Measurements from ENCODE around the gene IGSF9.
A peak's percentile ranks its signal among the peaks of the same experiment; 100 is the strongest.
"Not testable (repeated sequence)": the region's sequence is repeated elsewhere in the genome, so short reads cannot be mapped to it uniquely, and the experiment has no call there.

IGSF9 gene

GRCh38 chr1:159899634-159900033, 45.8 kb downstream of the IGSF9 start:
- DNase-seq (ENCODE audit: low spot score), result not testable (repeated sequence)

GRCh38 chr1:159898527-159898926, 46.9 kb downstream of the IGSF9 start:
- DNase-seq (ENCODE audit: low spot score), result no peak

- DNase-seq (ENCODE audit: low spot score), result no peak
Observed at GRCh38 chr1:159897962-159898361, 47.5 kb downstream of the IGSF9 start.

- DNase-seq (ENCODE audit: low spot score), result no peak
Observed at GRCh38 chr1:159896546-159896930, 48.9 kb downstream of the IGSF9 start.

GRCh38 chr1:159895836-159896545, 49.4 kb downstream of the IGSF9 start:
- DNase-seq (ENCODE audit: low spot score), result no peak

GRCh38 chr1:159895286-159895685, 50.1 kb downstream of the IGSF9 start:
- no peak for DNase-seq (ENCODE audit: low spot score)

- DNase-seq (ENCODE audit: low spot score), result no peak
Observed at GRCh38 chr1:159892944-159893343, 52.5 kb downstream of the IGSF9 start.

- DNase-seq (ENCODE audit: low spot score), result peak; percentile 82
Observed at GRCh38 chr1:159891275-159892157, 53.9 kb downstream of the IGSF9 start.

GRCh38 chr1:159890390-159890789, 55.0 kb downstream of the IGSF9 start:
- no peak for DNase-seq (ENCODE audit: low spot score)

GRCh38 chr1:159889821-159890252, 55.6 kb downstream of the IGSF9 start:
- DNase-seq (ENCODE audit: low spot score), result no peak

GRCh38 chr1:159889202-159889601, 56.2 kb downstream of the IGSF9 start:
- no peak for DNase-seq (ENCODE audit: low spot score)

- DNase-seq (ENCODE audit: low spot score), result no peak
Observed at GRCh38 chr1:159884296-159884695, 61.1 kb downstream of the IGSF9 start.

- no peak for DNase-seq (ENCODE audit: low spot score)
Observed at GRCh38 chr1:159883134-159883533, 62.3 kb downstream of the IGSF9 start.

- no peak for DNase-seq (ENCODE audit: low spot score)
Observed at GRCh38 chr1:159882527-159882862, 62.9 kb downstream of the IGSF9 start.

GRCh38 chr1:159881622-159882526, 63.5 kb downstream of the IGSF9 start:
- DNase-seq (ENCODE audit: low spot score), result peak; percentile 59

- DNase-seq (ENCODE audit: low spot score), result no peak
Observed at GRCh38 chr1:159880430-159880829, 65.0 kb downstream of the IGSF9 start.

- no peak for DNase-seq (ENCODE audit: low spot score)
Observed at GRCh38 chr1:159879977-159880376, 65.4 kb downstream of the IGSF9 start.

GRCh38 chr1:159879136-159879535, 66.3 kb downstream of the IGSF9 start:
- no peak for DNase-seq (ENCODE audit: low spot score)

- DNase-seq (ENCODE audit: low spot score), result no peak
Observed at GRCh38 chr1:159877695-159878444, 67.5 kb downstream of the IGSF9 start.
